Loucy (cell line): ENCODE results near the gene CASK.

ENCODE experiments used
- H2AFZ ChIP-seq: fragments of 200-600 bp; sonication (generic); 2 replicates; pipeline ENCODE4 v1.6.0; 2016; ENCODE audit warnings: antibody characterized with exemption, mild to moderate bottlenecking, low read length, moderate library complexity
- H3F3A ChIP-seq: fragments of 200-600 bp; 2 replicates; pipeline ENCODE4 v1.6.0; 2016; ENCODE audit warnings: antibody characterized with exemption, low read depth, mild to moderate bottlenecking
- H3K27me3 ChIP-seq: fragments of 200-600 bp; sonication (generic); 2 replicates; pipeline ENCODE4 v1.6.1; 2014; ENCODE audit warnings: low read length, mild to moderate bottlenecking; ENCODE audit not compliant: insufficient read depth, poor library complexity, severe bottlenecking
- H3K36me3 ChIP-seq: fragments of 200-600 bp; sonication (generic); 2 replicates; pipeline ENCODE4 v1.6.1; 2016; ENCODE audit warnings: low read length; ENCODE audit not compliant: insufficient read depth
- H3K4me1 ChIP-seq: fragments of 200-600 bp; sonication (generic); 2 replicates; pipeline ENCODE4 v1.5.1; 2014; ENCODE audit warnings: low read length, mild to moderate bottlenecking; ENCODE audit not compliant: insufficient read depth, poor library complexity, severe bottlenecking
- H3K4me2 ChIP-seq: fragments of 200-600 bp; sonication (generic); 2 replicates; pipeline ENCODE4 v1.6.0; 2014; ENCODE audit warnings: antibody characterized with exemption, low read length, low read depth, mild to moderate bottlenecking; ENCODE audit not compliant: poor library complexity, severe bottlenecking
- H3K4me3 ChIP-seq: fragments of 200-600 bp; sonication (generic); 2 replicates; pipeline ENCODE4 v1.5.1; 2014; ENCODE audit warnings: low read length, mild to moderate bottlenecking, mixed read lengths; ENCODE audit not compliant: poor library complexity, severe bottlenecking
- H3K79me2 ChIP-seq: fragments of 200-600 bp; sonication (generic); 2 replicates; pipeline ENCODE4 v1.6.1; 2014; ENCODE audit warnings: low read length; ENCODE audit not compliant: insufficient read depth
- H3K9ac ChIP-seq: fragments of 200-600 bp; sonication (generic); 2 replicates; pipeline ENCODE4 v1.6.0; 2014; ENCODE audit warnings: mild to moderate bottlenecking, low read depth, low read length, moderate library complexity; ENCODE audit not compliant: poor library complexity, severe bottlenecking
- H3K9me2 ChIP-seq: fragments of 200-600 bp; sonication (generic); replicated peaks from 2 replicates; pipeline ENCODE4 v1.6.1; 2016; ENCODE audit warnings: low read depth, low read length, mixed read lengths
- H3K9me3 ChIP-seq: fragments of 200-600 bp; sonication (generic); 2 replicates; pipeline ENCODE4 v1.6.1; 2014; ENCODE audit warnings: mild to moderate bottlenecking, antibody characterized with exemption, low read length, low read depth; ENCODE audit not compliant: insufficient read depth
- H4K20me1 ChIP-seq: fragments of 200-600 bp; sonication (generic); 2 replicates; pipeline ENCODE4 v1.6.0; 2014; ENCODE audit warnings: antibody characterized with exemption, low read length, mild to moderate bottlenecking; ENCODE audit not compliant: insufficient read depth, poor library complexity, severe bottlenecking
- EZH2phosphoT487 ChIP-seq: fragments of 200-600 bp; IDR thresholded peaks from 2 replicates; pipeline ENCODE4 v1.6.1; 2018; ENCODE audit warnings: antibody characterized with exemption, mild to moderate bottlenecking, moderate library complexity, borderline replicate concordance
- TF ChIP-seq, protein P1 (sequence below): fragments of 200-600 bp; sonication (generic); conservative IDR thresholded peaks from 2 replicates; pipeline ENCODE4 v1.5.1; 2014; ENCODE audit warnings: mild to moderate bottlenecking, antibody characterized with exemption, low read length

CASK gene

DNA sequence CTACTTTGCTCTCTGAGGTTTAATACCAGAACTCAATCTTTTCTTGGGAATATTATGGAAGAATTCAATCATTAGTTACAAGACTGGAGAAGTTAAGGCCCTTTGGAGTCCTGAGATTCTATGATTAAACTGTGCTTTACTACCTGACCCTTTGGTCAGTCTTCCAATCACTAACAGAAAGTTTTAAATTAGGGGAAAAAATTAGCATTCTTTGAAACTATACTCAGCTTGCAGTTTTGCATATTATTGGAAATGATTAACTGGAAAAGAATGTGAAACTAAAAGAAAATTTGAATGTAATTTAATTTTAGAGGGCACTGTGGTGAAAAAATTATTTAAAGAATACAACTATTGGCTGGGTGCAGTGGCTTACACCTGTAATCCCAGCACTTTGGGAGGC, 253.2 kb downstream of the CASK start:
- H4K20me1 ChIP-seq: no peaks in the 10 kb centered on the region

DNA sequence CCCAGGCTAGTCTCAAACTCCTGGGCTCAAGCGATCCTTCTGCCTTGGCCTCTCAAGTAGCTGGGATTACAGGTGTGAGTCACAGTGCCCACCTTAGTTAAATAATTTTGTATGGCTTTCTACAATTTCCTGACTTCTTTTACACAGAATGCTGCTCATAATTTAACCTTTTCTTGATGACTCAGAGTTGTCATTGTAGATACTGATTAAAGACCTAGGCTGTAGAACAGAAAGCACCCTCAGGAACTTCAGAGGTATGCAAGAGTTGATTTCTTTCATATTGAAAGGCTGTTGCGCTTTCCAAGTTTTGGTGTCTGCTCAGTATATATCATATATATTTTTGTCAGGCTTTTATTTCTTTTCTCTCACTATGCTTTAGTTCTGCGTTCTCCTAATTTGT, 255.7 kb downstream of the CASK start:
- Histone ChIP-seq H3K27me3 (no peaks in the 10 kb centered on the region), H3K36me3 (peaks cover 7% of the 10 kb centered on the region; the same call in 1 of the 2 replicates), H3K4me1 (peaks cover 3% of the 10 kb centered on the region), H2AFZ (no peak overlapping the region), H3K9me2 (no peaks in the 10 kb centered on the region), H4K20me1 (no peaks in the 10 kb centered on the region), H3K79me2 (no peaks in the 10 kb centered on the region), H3K4me3 (no peak overlapping the region), H3K4me2 (no peak overlapping the region), H3K9me3 (no peaks in the 10 kb centered on the region), H3K9ac (no peak overlapping the region), H3F3A (no peaks in the 10 kb centered on the region)
- TF ChIP-seq EZH2phosphoT487: no peak
- TF ChIP-seq, protein P1, sequence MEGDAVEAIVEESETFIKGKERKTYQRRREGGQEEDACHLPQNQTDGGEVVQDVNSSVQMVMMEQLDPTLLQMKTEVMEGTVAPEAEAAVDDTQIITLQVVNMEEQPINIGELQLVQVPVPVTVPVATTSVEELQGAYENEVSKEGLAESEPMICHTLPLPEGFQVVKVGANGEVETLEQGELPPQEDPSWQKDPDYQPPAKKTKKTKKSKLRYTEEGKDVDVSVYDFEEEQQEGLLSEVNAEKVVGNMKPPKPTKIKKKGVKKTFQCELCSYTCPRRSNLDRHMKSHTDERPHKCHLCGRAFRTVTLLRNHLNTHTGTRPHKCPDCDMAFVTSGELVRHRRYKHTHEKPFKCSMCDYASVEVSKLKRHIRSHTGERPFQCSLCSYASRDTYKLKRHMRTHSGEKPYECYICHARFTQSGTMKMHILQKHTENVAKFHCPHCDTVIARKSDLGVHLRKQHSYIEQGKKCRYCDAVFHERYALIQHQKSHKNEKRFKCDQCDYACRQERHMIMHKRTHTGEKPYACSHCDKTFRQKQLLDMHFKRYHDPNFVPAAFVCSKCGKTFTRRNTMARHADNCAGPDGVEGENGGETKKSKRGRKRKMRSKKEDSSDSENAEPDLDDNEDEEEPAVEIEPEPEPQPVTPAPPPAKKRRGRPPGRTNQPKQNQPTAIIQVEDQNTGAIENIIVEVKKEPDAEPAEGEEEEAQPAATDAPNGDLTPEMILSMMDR: no peak

More for the DNA sequence above, 253.2 kb downstream of the CASK start:
- H3K36me3 ChIP-seq: 0 out of 2 replicates have a peak, but pooled peaks cover 2% of the 10 kb centered on the region
- no peak overlapping the region for H3K9ac ChIP-seq
- H2AFZ ChIP-seq: no peak overlapping the region
- H3K79me2 ChIP-seq: no peaks in the 10 kb centered on the region
- H3K9me2 ChIP-seq: no peaks in the 10 kb centered on the region
- H3K4me3 ChIP-seq: no peak overlapping the region
- no peak for TF ChIP-seq EZH2phosphoT487
- TF ChIP-seq, protein P1: no peak
- H3K4me1 ChIP-seq: peaks cover 3% of the 10 kb centered on the region
- no peaks in the 10 kb centered on the region for H3K9me3 ChIP-seq
- H3K27me3 ChIP-seq: no peaks in the 10 kb centered on the region
- H3F3A ChIP-seq: no peaks in the 10 kb centered on the region
- H3K4me2 ChIP-seq: no peak overlapping the region

DNA sequence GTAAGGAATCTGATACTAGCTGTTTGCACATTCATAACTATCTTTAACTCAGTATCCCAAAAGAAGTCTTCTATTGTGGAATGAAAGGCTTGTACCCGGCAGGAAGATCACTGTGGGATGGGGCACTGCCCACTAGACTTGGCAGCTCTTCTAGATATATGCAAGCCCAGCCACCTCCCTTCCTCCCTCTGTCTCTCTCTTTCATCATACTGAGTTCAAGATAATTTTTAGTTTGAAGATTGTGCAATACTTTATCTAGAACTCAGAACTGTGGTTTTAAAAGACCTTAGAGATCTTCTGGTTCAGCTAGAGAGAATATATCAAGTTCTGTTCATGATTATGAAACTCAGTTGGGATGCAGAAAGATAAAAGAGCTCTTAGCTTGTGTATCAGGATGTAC, 257.1 kb downstream of the CASK start:
- H2AFZ ChIP-seq: no peak overlapping the region
- H3K36me3 ChIP-seq: peaks cover 7% of the 10 kb centered on the region; the same call in 1 of the 2 replicates
- no peaks in the 10 kb centered on the region for H3K27me3 ChIP-seq
- no peaks in the 10 kb centered on the region for H4K20me1 ChIP-seq
- H3K4me1 ChIP-seq: peaks cover 3% of the 10 kb centered on the region
- no peaks in the 10 kb centered on the region for H3F3A ChIP-seq
- no peak overlapping the region for H3K9ac ChIP-seq
- no peaks in the 10 kb centered on the region for H3K79me2 ChIP-seq
- H3K4me3 ChIP-seq: no peak overlapping the region
- no peak for TF ChIP-seq EZH2phosphoT487
- TF ChIP-seq, protein P1: no peak
- H3K4me2 ChIP-seq: no peak overlapping the region
- H3K9me3 ChIP-seq: no peaks in the 10 kb centered on the region
- no peaks in the 10 kb centered on the region for H3K9me2 ChIP-seq
